GM19395 (cell line): ENCODE results near the gene HOGA1.
A peak's percentile ranks its signal among the peaks of the same experiment; 100 is the strongest.

ENCODE experiments used
- ATAC-seq: cut with Tn5 transposase; IDR thresholded peaks from one replicate; pipeline ENCODE4 v1.9.1; 2021; ENCODE audit warnings: mild to moderate bottlenecking, moderate library complexity; ENCODE audit not compliant: unreplicated experiment

Gene HOGA1

GRCh38 chr10:97644936-97645335 lies 60.7 kb downstream of the HOGA1 start:
- no peak for ATAC-seq

DNA sequence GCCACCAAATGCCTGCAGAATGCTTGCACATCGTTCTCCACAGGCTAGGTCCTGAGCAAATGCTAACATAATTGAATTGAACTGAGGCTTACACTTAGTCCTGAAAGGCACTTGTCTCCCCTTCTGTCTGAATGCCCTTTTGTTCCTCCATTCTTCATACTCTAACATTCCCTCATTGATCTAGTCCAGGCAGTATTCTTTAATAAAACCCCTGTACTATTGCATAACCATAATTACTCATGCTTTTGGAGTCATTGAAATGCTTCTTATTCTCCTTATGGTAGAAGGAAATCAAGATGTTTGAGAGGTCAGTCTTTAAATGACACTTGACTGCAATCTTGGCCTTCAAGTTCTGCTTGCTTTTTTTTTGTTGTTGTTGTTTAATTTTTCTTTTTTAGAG lies 63.4 kb downstream of the HOGA1 start:
- no peak for ATAC-seq

DNA sequence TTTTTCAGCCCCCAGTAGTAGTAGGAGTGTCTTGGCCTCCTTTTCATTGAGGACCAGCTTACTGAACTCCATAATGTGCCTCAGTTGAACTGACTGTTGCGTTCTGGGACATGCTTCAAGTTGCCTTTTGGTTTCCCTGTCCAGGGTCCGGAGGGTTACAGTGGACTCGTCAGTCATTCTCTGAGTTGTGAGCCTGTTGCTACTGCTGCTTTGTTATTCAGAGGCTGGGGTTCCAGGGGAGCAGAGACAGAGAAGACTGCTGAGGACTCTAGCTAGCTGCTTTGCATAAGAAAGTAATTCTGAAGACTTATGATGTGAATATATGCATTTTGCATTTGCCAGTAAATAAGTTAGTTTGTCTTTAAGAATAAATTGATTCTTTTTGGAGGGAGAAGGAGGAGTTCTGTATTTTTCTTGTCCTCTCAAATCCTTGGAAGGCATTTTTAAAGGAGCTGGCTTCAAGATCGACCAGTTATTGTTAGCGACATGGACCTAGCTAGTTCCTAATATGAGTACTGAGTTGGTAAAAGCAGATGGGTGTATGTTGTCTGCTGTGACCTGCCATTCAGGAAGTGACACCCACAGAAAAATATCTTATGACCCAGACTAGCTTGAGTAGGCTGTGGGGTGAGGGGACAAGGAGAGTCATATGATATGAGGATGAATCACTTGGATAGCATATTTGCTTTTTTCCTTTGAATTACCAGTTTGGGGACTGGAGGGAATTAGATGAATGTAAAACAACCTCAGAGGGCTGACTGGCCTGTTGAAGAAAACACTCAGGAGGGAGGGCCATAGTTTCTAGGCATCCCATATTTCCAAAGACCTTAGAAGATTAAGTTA lies 64.6 kb downstream of the HOGA1 start:
- ATAC-seq, result peak; percentile 95

- peak; percentile 13 for ATAC-seq
Measured at GRCh38 chr10:97649405-97649750, 65.2 kb downstream of the HOGA1 start.

- no peak for ATAC-seq
Measured at GRCh38 chr10:97650726-97651125, 66.5 kb downstream of the HOGA1 start.

GRCh38 chr10:97651773-97652172 lies 67.6 kb downstream of the HOGA1 start:
- ATAC-seq, result no peak

- no peak for ATAC-seq
Measured at GRCh38 chr10:97656777-97657176, 72.6 kb downstream of the HOGA1 start.

DNA sequence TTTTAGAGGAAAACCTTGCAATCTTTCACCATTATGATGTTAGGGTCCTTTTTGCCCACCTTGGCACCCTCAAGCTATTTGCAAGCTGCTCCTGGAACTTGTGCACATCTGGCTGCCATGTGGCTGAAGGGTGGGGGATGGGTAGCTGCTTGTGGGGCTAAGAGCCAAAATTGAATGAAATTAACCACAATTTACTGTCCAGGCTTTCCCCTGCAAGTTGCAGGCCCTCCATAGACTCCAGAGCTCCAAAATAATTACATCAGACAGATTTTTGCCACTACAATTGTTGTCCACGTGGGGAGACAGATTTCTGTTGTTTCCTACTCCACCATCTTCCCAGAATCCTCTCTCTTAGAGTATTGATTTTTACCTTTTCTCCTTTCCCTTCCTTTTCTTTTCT lies 75.4 kb downstream of the HOGA1 start:
- no peak for ATAC-seq
